Hepatocyte (in vitro differentiated cells): ENCODE measurements around the gene CDC6. TPM values are rescaled to one million over a fixed set of nuclear protein-coding genes. Genes with fewer than 3 reads are reported as not detected.

Experiments
- DNase-seq: peaks from one replicate; pipeline ENCODE4 v3.0.0-alpha.2; 2016; ENCODE audit warnings: low spot score
- H2AFZ ChIP-seq: fragments of 200-600 bp; sonication (generic); 2 replicates; pipeline ENCODE4 v1.6.0; 2016; ENCODE audit warnings: antibody characterized with exemption, mild to moderate bottlenecking
- H3K27ac ChIP-seq: fragments of 200-600 bp; sonication (generic); 2 replicates; pipeline ENCODE4 v1.5.1; 2016; ENCODE audit warnings: mild to moderate bottlenecking
- H3K27me3 ChIP-seq: fragments of 200-600 bp; sonication (generic); 2 replicates; pipeline ENCODE4 v1.6.1; 2016
- H3K36me3 ChIP-seq: fragments of 200-600 bp; sonication (generic); replicated peaks from 2 replicates; pipeline ENCODE4 v1.5.1; 2016; ENCODE audit warnings: low read depth; ENCODE audit not compliant: insufficient read depth
- H3K4me1 ChIP-seq: fragments of 200-600 bp; sonication (generic); 2 replicates; pipeline ENCODE4 v1.5.1; 2016; ENCODE audit warnings: mild to moderate bottlenecking, moderate library complexity; ENCODE audit not compliant: insufficient read depth
- H3K4me2 ChIP-seq: fragments of 200-600 bp; sonication (generic); 2 replicates; pipeline ENCODE4 v1.6.0; 2016
- H3K4me3 ChIP-seq: fragments of 200-600 bp; sonication (generic); 2 replicates; pipeline ENCODE4 v1.5.1; 2016; ENCODE audit warnings: mild to moderate bottlenecking
- H3K79me2 ChIP-seq: fragments of 200-600 bp; sonication (generic); 2 replicates; pipeline ENCODE4 v1.6.0; 2017; ENCODE audit warnings: mild to moderate bottlenecking
- H3K9me2 ChIP-seq: fragments of 200-600 bp; sonication (generic); replicated peaks from 2 replicates; pipeline ENCODE4 v1.6.0; 2017; ENCODE audit warnings: mild to moderate bottlenecking; ENCODE audit not compliant: insufficient read depth
- H3K9me3 ChIP-seq: fragments of 200-600 bp; sonication (generic); 2 replicates; pipeline ENCODE4 v1.5.1; 2016; ENCODE audit warnings: low read depth, mild to moderate bottlenecking
- H4K20me1 ChIP-seq: fragments of 200-600 bp; sonication (generic); 2 replicates; pipeline ENCODE4 v1.6.0; 2016; ENCODE audit warnings: mild to moderate bottlenecking; ENCODE audit not compliant: insufficient read depth, poor library complexity, severe bottlenecking
- CTCF ChIP-seq: fragments of 200-600 bp; sonication (generic); IDR thresholded peaks from 2 replicates; pipeline ENCODE4 v1.5.1; 2016; ENCODE audit warnings: antibody characterized with exemption, mild to moderate bottlenecking; ENCODE audit not compliant: poor library complexity
- EZH2 ChIP-seq: fragments of 200-600 bp; sonication (generic); IDR thresholded peaks from 2 replicates; pipeline ENCODE4 v1.6.1; 2016; ENCODE audit warnings: antibody characterized with exemption, mild to moderate bottlenecking, borderline replicate concordance
- EZH2phosphoT487 ChIP-seq: fragments of 200-600 bp; sonication (generic); IDR thresholded peaks from one replicate; pipeline ENCODE4 v1.6.1; 2018; ENCODE audit warnings: antibody characterized with exemption, mild to moderate bottlenecking, low read depth, moderate library complexity; ENCODE audit not compliant: unreplicated experiment, severe bottlenecking
- WGBS: methylation state at CpG from one replicate; pipeline ENCODE4 v1.1.6; 2016; ENCODE audit warnings: low lambda C conversion rate; ENCODE audit errors: missing lambda C conversion rate; 5-methylcytosine and 5-hydroxymethylcytosine counted together
- polyA plus RNA-seq: library from polyadenylated mRNA; unstranded; fragments of >200 nt; fragmentation: Nextera tagmentation; extraction: Ambion mirVana; gene quantifications from 2 replicates; pipeline ENCODE4 v1.2.1, GENCODE V29; 2016
- total RNA-seq: library from RNA; depleted of rRNA; stranded (reverse); fragments of >200 nt; gene quantifications from 2 replicates; pipeline ENCODE4 v1.2.3, GENCODE V29; 2014

Gene CDC6
- total and polyA plus RNA-seq, 2 experiments from 2014 or later = 5.1 to 5.8 TPM

DNA sequence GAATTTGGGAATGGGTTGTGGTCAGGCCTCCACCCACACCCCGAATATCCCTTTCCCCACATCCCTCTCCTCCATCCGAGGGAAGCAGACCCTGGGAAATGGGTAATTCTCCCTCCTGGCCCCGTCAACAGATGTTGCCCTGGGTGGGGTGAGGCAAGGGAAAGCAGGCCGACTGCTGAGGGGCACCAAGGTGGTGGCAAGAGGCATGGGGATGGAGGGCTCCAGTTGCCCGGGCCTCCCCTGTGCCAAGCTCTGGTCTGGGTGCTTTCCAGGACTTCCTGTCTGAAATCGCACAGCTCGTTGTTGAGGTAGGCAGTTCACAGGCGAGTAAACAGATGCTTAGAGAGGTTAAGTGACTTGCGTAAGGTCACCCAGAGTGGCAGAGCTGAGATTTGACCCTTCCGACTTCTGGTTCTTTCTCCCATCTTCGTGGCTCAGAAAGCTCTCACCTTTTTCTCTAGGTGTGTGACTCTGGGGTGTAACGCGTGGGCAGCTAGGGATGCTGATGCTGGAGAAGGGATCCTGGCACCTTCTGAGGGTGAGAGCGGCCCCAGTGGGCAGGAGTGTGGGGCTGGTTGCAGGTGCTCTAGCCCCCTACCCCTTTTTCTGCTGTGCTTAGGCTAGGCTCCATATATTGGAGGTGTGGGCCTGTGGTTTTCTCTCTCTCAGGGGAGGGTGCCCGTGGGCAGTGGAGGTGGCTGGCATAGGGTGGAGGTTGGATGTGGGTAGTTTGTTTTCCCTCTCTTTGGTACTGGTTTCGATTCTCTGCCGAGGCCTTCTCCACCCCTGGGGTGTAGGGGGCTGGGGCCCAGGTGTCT, 38.5 kb downstream of the CDC6 start:
- H3K79me2 ChIP-seq = peaks cover 100% of the 10 kb centered on the region
- no peak overlapping the region for H3K27ac ChIP-seq
- peaks cover 75% of the 10 kb centered on the region for H3K4me1 ChIP-seq

GRCh38 chr17:40326832-40327199, 39.1 kb downstream of the CDC6 start:
- peaks cover 99% of the 10 kb centered on the region for H3K79me2 ChIP-seq
- H3K27ac ChIP-seq = no peak overlapping the region
- no peaks in the 10 kb centered on the region for H3K9me3 ChIP-seq
- H3K27me3 ChIP-seq = no peaks in the 10 kb centered on the region
- H3K4me2 ChIP-seq = peak overlapping the region; percentile 16
- 57% methylated on average over 1 of the region's 1 CpG for WGBS
- H3K4me1 ChIP-seq = peaks cover 75% of the 10 kb centered on the region
- H4K20me1 ChIP-seq = peaks cover 60% of the 10 kb centered on the region
- no peaks in the 10 kb centered on the region for H3K36me3 ChIP-seq
- no peak for DNase-seq
- TF ChIP-seq EZH2phosphoT487 (no peak), EZH2 (no peak), CTCF (no peak)
- no peaks in the 10 kb centered on the region for H3K9me2 ChIP-seq
- H3K4me3 ChIP-seq = no peak overlapping the region
- no peak overlapping the region for H2AFZ ChIP-seq

More for the DNA sequence above, 38.5 kb downstream of the CDC6 start:
- no peak overlapping the region for H3K4me3 ChIP-seq
- H3K27me3 ChIP-seq = no peaks in the 10 kb centered on the region
- peaks cover 66% of the 10 kb centered on the region for H4K20me1 ChIP-seq
- peak overlapping the region; percentile 16 for H3K4me2 ChIP-seq
- H3K36me3 ChIP-seq = no peaks in the 10 kb centered on the region
- H3K9me3 ChIP-seq = no peaks in the 10 kb centered on the region
- TF ChIP-seq CTCF = no peak
- TF ChIP-seq EZH2phosphoT487 = no peak
- no peak for TF ChIP-seq EZH2
- H3K9me2 ChIP-seq = no peaks in the 10 kb centered on the region
- H2AFZ ChIP-seq = no peak overlapping the region
- 80% methylated on average over 16 of the region's 17 CpGs for WGBS
- DNase-seq = no peak

DNA sequence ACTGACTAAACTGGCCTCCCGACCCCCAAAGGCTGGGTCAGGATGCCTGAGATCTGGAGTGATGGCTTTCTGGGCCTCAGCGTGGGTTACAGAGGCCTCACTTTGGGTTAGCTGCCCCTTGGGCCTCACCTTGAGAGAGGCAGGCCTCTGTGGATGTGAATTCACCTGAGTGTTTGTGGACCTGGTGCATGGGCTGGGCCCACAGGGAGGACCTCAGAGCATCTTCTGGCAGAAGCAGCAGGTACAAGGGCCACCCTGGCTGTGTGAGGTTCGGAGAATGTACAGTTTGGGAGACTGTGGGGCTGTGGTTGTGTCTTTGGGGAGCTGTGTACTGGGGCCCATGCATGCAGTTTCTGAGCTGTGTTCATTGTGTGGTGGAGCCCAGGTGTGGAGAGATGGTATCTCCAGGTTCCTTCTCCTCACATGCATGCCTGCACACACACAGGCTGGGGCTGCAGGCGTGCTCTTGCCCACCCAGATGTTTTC, 39.6 kb downstream of the CDC6 start:
- no peak overlapping the region for H3K4me3 ChIP-seq
- 85% methylated on average over 4 of the region's 4 CpGs for WGBS
- H2AFZ ChIP-seq = no peak overlapping the region
- no peak for TF ChIP-seq EZH2phosphoT487
- TF ChIP-seq EZH2 = no peak
- TF ChIP-seq CTCF = no peak
- H3K9me2 ChIP-seq = no peaks in the 10 kb centered on the region
- H3K4me1 ChIP-seq = peaks cover 75% of the 10 kb centered on the region
- peaks cover 55% of the 10 kb centered on the region for H4K20me1 ChIP-seq
- H3K36me3 ChIP-seq = no peaks in the 10 kb centered on the region
- no peaks in the 10 kb centered on the region for H3K9me3 ChIP-seq
- peak overlapping the region; percentile 16 for H3K4me2 ChIP-seq
- H3K27me3 ChIP-seq = no peaks in the 10 kb centered on the region
- no peak for DNase-seq
- H3K79me2 ChIP-seq = peaks cover 98% of the 10 kb centered on the region
- no peak overlapping the region for H3K27ac ChIP-seq
